NOMO-1 (cell line): ENCODE data around the gene PHACTR2.
A peak's percentile ranks its signal among the peaks of the same experiment; 100 is the strongest.

ENCODE experiments used
- DNase-seq, 2 experiments: peaks; one replicate each; lab custom pipeline; 2025; ENCODE audit not compliant: unreplicated experiment in 2 of 2; lab: John Stamatoyannopoulos, UW

Gene PHACTR2

DNA sequence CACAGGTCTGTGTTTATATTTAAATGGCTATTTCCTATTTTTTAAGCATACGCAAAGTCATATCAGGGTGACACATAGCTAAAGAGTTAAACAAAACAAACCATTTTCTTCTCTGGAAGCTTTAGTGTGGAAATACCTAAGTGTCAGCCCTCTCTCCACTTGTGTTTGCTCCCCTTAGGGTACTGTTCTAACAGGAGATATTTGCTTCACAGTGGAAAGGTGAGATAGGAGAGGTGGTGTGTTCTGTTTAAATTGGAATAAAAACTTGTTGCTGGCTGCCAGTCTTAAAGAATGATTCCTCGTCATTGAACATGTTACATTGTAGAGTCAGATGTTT lies 18.9 kb downstream of the PHACTR2 start:
- no peak for DNase-seq

GRCh38 chr6:143697076-143697800 lies 19.5 kb downstream of the PHACTR2 start:
- no peak for DNase-seq

DNA sequence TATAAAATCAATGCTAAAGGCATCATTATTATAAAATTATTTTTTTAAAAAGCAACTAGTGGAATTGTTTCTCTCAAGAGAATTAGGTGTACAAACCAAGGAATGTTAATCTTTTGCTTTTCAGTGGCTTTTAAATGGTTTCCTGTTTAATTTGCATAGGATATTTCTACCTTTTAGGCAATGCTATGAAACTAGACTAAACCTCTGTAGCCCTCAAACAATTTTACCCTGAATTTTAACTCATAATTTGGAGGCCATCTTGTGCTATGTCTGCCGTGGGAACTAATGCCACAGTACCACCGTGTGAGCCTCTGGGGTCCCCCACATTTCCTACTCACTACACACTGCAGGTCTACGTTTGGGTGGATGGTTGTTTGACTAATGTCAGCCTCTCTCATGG lies 20.6 kb downstream of the PHACTR2 start:
- DNase-seq = no peak

DNA sequence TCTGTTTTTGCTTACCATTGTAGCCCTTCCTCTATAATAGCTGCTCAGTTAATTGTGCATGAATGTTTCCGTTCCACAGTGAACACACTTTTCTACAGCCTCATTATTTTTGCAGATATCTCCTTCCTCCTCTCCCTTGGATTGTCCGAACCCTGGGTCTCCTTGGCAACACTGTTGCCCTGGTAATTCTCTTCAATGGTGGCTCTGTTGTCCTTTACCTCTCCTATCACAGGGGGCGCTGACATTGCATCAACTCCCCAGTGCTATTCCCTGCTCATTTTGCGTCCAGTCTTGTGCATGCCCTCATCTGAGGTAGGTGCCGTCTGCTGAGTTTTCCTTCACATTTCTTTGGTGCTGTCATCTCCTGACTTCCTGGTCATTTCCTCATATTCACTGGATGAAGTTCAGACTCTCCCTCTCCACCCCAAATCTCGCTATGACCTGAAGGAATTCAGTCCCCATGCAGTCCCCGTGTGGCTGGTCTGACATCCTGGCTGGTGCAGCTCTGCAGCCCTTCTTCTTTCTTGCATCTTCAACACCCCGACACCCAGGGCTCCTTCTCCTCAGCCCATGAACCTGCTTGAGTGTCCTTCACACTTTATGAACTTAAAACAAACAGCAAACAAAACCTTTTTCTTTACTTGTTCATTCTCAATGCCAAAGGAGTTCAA lies 21.1 kb downstream of the PHACTR2 start:
- DNase-seq = no peak

- DNase-seq = no peak
These were observed 21.7 kb downstream of the PHACTR2 start for GRCh38 chr6:143699430-143699825.

DNA sequence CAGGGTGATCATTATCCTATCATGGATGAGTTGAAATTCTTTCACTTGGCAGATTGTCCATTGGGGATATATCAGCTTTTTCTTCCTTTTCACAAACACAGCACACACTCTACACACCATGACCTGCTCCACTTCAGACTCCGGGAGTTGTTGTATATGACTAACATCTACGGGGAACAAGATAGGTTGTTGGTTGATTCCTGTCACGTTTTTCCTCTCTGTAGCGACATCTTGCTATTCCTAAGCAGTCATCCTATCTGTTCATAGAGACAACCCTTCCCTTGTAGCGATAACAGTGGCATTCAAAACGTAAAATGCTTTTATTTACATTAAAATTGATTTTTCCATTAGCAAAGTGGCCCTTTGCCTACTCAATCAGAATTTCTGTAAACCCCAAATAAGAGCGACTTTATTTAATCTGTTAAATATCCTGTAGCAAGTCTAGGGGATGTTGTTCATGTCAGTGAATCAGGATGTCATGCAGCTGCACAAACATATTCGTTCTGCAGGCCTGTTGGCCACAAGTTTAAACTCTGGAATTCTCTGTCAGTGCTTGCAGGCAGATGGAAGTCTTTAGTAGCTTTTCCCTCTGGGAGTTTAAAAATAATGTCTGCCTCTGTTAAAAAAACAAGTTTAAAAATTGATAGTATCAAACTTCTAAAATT lies 23.1 kb downstream of the PHACTR2 start:
- DNase-seq = no peak

DNA sequence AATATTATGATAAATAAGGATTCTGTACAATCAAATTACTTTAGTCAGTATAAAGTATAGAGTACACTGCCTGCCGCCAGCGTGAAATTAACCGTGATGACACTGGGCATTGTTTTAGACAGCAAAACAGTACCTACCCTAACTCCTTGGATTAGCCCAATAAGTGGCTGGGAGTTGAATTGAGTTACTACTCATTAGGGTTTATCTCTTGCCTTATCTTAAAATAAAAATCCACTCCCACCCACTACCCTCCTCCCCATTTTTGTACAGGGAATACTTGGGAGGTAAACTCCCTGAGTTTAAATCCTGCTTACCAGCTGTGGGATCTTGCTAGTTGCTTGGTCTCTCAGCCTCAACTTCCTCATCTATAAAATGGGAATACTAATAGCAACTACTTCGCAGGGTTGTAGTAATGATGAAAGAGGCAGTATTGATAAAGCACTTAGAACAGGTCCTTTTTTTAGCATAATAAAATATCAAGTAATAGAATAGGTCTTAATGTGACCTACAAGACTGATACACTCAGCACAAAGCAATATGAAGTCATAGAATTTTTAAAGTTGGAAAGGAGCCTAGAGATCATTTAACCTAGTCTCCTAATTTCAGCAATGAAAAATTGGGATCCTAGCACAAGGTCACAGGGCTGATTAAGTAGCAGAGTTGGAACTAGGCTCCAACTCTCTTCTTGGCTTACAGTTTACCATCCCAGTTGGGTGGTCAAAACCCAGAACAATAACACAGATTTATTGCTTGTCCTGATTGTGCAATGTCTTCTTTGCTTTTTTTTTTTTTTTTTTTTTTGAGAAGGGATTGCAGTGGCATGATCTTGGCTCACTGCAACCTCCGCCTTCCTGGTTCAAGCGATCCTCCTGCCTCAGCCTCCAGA lies 23.8 kb downstream of the PHACTR2 start:
- no peak for DNase-seq

DNA sequence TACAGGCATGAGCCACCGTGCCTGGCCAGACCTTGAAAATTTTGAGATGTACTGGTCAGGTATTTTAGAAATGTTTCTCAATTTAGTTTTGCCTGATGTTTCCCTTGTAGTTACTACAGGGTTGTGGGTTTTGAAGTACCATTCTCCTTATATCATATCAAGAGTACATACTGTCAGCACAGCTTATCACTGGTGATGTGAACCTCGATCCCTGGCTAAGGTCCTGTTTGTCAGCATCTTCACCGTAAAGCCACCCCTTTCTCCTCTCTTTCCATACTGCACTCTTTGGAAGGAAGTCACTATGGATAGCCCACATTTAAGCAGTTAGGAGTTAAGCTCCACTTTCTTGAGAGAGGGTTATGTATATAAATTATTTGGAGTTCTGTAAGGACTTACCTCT lies 27.8 kb downstream of the PHACTR2 start:
- DNase-seq = no peak

DNA sequence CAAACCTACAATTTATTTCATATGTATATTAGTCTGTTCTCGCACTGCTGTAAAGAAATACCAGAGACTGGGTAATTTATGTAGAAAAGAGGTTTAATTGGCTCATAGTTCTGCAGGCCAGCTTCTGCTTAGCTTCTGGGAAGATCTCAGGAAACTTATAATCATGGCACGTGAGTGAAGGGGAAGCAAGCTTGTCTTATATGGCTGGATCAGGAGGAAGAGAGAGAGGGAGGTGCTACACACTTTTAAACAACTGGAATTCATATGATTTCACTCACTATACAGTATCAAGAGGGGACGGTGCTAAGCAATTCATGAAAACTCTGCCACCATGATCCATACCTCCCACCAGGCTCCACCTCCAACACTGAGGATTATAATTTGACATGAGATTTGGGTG lies 29.9 kb downstream of the PHACTR2 start:
- DNase-seq = no peak

DNA sequence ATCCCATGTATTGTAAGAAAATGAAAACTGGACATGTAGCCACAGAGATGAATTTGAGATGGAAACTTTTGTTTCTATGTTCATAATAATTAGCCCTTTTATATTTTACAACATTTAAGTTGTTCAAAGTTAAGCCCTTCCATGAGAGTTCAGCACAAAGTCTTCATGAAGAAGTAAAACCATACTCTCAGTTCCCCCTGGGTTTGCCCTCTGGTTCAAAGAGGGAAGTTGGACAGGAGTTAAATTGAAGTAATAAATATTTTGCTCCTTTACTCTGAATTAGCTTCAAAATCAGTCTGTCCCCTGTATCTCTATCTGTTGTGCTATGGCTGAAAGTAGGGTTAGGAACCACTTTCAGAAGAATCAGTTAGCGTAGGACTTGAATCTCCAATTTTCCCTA lies 31.1 kb downstream of the PHACTR2 start:
- peak; percentile 37 to 91 for DNase-seq

GRCh38 chr6:143711714-143712113 lies 33.9 kb downstream of the PHACTR2 start:
- no peak for DNase-seq

DNA sequence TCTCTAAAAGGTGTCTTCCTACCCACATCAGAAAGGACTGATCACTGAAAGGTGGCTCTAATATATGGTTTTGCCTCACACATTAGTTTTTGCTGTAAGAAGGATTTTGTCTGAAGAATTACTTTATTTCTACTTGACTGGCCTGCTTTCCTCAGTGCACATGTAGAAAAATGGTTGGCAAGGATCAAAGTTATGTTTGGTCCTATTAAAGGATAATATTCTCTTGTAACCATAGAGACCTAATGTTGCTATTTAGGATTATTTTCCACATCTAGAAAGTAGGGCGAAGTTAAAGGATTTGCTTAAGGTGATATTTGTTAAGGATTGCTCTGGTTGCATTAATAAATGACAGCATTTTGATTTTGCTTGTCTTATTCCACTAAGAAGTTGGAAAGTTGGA lies 40.7 kb downstream of the PHACTR2 start:
- DNase-seq = no peak

DNA sequence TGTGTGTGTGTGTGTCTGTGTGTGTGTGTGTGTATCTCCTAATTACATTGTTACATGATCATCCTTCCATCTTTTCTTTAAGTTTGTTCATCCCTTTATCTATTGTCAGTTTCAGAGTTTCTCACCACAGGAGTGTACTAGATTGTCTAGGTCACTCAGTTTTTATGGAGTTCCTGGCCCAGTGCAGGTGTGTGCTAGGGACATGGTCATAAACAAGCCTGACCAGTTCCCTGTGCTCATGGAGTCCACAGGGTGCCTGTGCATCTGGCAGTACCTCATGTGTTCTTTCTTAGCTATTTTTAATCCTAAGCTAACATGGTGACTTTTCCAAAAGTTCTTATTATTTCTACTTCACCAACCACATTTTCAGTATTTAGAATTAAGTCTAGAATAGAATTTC lies 43.9 kb downstream of the PHACTR2 start:
- DNase-seq = no peak

DNA sequence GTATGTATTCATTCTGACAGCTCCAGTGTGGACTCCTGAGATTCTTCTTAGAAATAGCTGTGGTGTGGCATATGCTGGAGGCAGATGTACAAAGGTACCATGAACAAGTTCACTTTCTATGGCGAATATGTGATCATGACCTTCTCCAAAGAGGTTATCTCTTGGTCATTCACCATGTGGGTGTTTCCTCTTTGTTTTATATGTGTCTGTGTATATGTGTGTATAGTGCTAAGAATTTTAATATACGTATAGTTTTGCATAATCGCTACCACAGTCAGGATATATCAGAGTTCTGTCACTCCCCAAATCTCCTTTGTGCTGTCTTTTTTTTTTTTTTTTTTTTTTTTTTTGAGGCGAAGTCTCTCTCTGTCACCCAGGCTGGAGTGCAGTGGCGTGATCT lies 47.1 kb downstream of the PHACTR2 start:
- no peak for DNase-seq

DNA sequence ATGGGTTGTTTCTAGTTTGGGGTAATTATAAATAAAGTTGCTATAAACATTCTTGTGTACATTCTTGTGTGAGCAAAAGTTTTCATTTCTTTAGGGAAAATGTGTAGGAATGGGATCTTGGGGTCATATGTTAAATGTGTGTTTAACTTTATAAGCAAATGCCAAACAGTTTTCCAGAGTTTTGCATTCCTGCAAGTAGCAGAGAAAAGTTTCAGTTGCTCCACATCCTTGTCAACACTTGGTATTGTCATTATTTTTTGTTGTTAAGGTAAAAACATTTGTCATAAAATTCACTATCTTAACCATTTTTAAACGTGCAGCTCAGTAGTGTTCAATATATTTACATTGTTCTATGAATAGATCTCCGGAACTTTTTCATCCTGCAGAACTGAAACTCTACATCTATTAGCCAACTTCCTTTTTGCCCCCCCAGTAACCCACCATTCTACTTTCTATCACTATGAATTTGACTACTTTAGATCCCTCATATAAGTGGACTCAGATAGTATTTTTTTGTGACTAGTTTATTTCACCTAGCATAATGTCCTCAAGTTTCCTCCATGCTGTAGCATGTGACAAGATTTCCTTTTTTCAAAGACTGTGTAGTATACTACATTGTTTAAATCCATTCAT lies 48.4 kb downstream of the PHACTR2 start:
- peak; percentile 11 to 51 for DNase-seq

DNA sequence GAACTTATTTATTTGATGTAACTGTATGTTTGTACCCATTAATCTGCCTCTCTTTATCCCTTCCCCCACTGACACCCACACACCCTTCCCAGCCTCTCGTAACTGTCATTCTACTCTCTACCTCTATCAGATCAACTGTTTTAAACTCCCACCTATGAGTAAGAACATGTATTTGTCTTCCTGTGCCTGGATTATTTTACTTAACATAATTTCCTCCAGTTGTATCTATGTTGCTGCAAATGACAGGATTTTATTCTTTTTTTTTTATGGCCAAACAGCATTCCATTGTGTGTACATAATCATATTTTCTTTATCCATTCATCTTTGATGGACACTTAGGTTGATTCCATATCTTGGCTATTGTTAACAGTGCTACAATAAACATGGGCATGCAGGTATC lies 49.3 kb downstream of the PHACTR2 start:
- DNase-seq = no peak

DNA sequence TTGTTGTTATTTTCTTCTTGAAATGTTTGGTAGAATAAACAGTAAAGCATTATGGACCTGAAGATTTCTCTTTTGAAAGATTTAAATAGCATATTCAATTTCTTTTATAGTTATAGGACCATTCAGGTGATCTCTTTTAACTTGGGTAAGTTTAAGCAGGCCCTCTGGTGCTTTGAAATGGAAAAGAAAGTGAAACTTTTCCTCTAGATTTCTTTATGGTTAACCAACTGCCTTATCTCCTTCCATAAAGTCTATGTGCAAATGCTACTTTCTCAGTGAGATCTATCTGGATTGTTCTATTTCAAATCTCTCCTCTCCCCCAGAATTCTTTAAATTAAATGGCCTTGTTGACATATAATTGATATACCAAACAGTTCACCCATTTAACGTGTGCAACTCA lies 54.0 kb downstream of the PHACTR2 start:
- DNase-seq = peak in 1 of 2 experiments; percentile 8

DNA sequence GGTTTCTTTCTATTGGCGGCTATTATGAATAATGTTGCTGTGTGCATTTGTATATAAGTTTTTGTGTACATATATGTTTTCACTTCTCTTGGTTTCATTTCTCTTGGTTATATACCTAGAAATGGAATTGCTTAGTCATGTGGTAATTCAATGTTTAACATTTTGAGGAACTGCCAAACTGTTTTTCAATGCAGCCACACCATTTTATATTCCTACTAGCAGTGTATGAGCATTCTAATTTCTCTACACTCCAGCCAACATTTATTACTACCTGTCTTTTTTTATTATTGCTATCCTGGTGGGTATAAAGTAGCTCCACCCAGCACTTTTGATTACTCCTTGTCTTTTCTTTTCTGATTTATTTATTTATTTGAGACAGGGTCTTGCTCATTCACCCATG lies 54.8 kb downstream of the PHACTR2 start:
- DNase-seq = peak; percentile 28 to 78

DNA sequence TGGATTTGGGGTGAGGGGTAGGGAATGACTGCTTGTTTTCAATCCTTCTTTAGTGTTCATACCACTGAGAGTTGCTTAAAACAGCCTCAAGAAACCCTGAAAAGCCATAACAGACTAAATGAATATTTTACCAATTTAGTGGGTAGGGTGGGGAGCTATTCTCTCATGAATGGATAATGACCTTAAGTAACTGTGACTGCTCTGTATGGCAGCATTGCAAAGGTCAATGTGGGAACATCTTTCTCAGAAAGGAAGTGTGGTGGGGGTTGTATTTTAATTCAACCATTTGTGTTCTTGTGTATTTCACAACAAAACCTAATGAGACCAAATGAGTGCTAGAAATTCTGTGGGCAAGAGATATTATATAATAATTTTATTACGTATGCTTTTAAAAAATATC lies 55.7 kb downstream of the PHACTR2 start:
- no peak for DNase-seq

- DNase-seq = no peak
These were observed 56.9 kb downstream of the PHACTR2 start for GRCh38 chr6:143734641-143735063.
